Fibroblast of pulmonary artery (primary cell): ENCODE results near the gene RHBDF1.

Experiments used
- DNase-seq: peaks from one replicate; pipeline ENCODE4 v3.0.0-alpha.2; 2010; ENCODE audit warnings: low read depth
- H3K4me3 ChIP-seq: replicated peaks from 2 replicates; pipeline ENCODE4 v1.5.1; 2011; ENCODE audit warnings: low read depth, mild to moderate bottlenecking, control low read depth, low read length, moderate library complexity
- CTCF ChIP-seq: IDR thresholded peaks from 2 replicates; pipeline ENCODE4 v1.5.1; 2011; ENCODE audit warnings: mild to moderate bottlenecking, control low read depth, low read length, inconsistent platforms; ENCODE audit errors: missing control alignments

The RHBDF1 gene

DNA sequence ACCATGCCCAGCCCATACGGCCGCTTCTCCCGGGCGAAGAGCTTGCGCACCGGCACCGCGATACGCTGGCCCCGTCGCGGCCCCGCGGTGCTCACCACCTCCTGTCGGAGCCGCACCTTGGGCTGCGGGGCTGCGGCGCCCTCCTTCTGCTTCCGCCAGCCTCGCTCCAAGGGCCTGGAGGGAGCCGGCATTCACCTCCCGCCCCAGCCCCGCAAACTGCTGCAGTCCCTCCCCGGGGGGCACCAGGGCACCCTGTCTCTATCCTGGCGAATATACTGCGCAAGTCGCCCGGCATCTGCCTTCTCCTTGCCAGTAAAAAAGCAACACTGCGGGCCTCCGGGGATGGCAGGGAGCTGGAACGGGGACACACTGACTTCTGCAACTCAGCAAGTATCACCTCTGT lies 10.6 kb downstream of the RHBDF1 start:
- no peak for DNase-seq
- H3K4me3 ChIP-seq: no peak overlapping the region
- no peak for TF ChIP-seq CTCF

DNA sequence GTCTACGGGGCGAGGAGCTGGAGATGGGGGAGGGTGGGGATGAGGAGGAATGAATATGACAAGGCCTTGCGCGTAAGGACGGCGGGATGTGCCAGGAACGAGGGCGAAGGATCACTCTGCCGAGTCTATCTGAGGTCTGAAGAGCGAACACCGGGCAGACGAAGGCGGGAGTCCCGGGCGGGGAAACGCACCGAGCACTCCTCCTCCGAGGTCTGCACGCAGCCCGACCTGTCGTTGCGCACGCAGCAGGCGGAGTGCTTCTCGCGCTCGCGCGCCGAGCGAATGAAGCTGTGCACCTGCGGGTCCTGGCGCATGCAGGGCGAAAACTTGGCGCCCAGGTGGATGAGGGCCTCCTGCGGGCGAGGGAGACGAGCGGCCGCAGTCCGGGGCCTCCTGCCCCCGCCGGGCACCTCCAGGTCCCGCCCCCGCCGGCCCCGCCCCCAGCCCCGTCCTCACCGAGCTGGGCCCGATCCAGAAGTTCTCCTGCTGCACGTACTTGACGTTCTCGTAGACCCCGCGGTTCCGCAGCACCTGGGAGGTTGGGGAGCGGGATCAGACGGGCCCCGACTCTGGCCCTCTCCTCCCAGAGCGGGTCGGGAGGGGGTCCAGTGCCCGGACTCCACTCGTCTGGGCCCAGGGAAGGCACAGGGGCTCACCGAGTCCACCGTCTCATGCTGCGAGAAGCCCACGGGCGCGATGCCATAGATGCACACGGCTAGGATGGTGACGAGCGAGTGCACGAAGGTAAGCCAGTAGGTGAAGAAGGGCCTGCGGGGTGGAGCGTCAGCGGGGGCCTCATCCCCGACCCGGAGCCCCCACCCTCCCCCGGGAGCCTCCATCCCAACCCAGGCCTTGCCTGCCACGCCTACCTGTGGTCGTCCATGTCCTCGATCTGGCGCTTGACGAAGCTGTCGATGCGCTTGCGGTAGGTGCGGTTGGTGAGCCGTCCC lies 11.2 kb downstream of the RHBDF1 start:
- TF ChIP-seq CTCF: no peak
- DNase-seq: no peak
- H3K4me3 ChIP-seq: no peak overlapping the region

DNA sequence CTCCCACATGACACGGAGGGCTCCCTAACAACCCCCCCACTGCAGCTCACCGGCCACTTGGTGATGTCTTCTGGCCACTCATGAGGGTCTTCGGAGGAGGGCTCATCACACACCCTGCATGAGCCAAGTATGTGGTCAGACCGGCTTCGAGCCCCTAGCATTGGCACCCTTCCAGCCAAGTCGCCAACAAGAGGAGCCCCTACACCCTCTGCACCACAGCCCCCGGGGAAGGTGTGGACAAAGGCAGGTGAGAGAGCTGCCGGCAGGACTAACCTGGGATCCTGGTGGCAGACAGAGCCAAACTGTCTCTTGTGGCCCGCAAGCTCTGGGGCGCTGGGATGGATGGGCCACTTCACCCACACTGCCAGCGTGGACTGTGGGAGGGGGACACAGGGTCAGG lies 12.3 kb downstream of the RHBDF1 start:
- DNase-seq: no peak
- no peak overlapping the region for H3K4me3 ChIP-seq
- TF ChIP-seq CTCF: no peak

DNA sequence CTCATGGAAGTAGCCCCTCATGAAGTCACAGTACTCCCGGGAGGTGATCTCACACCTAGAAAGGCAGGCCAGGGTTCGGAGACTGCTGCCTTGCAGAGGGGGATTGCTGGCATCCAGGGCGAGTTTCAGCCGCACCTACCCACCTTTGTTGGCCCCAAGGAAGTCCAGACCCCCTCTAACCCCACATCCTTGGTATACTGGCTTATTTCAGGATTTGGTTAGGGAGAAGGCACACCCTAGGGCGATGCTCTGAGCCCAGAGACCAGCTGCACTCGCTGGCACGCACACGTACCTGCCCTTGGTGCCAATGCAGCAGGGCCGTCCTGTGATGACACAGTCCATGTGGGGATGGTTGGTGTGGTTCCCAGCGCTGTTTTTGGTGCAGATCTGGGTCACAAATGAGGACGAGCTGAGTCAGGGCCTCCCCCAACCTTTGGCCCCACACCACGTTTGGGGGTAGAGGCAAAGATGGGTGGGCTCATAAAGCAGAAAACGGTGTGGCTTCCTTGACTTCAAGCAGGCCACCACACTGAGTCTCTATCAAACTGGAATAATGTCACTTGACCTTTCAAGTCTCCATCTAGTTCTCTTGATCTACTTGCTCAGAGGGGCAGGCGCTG lies 12.9 kb downstream of the RHBDF1 start:
- TF ChIP-seq CTCF: no peak
- no peak for DNase-seq
- no peak overlapping the region for H3K4me3 ChIP-seq

GRCh38 chr16:58491-59439 lies 13.7 kb downstream of the RHBDF1 start:
- no peak overlapping the region for H3K4me3 ChIP-seq

More at GRCh38 chr16:58491-59439, 13.7 kb downstream of the RHBDF1 start:
- DNase-seq: no peak
- no peak for TF ChIP-seq CTCF
